NCI-H2227 (cell line): ENCODE data around the gene TENT4A.

Experiments used
- DNase-seq: peaks from one replicate; lab custom pipeline; 2025; ENCODE audit not compliant: unreplicated experiment; lab: John Stamatoyannopoulos, UW

The TENT4A gene

DNA sequence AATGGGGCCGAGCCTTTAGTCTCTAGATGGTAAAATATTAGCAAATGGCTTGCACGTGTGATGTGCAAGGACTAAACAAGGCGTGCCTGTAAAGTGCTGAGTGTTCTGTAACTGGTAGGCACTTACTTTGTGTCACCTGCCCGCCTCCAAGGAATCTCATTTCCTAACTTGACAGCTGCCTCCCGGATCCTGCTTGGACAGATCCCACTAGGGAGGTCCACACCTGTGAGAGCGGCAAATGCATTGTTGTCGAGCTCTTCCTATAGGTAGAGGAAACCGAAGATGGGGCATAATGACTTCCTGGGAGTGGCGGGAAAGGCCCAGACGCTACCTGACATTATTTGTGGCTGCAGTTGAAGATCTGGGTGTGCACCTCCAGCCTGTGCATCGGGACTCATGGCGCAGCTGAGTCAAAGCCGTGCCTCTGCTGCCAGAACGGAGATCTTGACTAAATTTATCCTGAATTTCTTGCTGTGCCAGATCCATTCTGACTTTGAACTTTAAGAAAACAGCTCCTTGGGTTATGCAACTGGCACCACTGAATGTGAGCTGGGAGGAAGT, 79.8 kb downstream of the TENT4A start:
- no peak for DNase-seq

DNA sequence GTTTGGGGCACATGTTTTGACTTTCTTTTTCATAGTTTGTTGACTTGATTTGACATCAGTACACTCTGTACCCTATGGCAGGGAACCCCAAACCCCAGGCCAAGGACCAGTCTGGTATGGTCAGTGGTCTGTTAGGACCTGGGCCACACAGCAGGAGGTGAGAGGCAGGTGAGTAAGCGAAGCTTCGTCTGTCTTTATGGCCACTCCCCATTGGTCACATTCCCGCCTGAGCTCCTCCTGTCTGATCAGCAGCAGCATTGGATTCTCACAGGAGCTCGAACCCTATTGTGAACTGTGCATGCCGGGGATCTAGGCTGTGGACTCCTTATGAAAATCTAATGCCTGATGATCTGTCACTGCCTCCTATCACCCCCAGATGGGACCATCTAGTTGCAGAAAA, 88.0 kb downstream of the TENT4A start:
- no peak for DNase-seq

DNA sequence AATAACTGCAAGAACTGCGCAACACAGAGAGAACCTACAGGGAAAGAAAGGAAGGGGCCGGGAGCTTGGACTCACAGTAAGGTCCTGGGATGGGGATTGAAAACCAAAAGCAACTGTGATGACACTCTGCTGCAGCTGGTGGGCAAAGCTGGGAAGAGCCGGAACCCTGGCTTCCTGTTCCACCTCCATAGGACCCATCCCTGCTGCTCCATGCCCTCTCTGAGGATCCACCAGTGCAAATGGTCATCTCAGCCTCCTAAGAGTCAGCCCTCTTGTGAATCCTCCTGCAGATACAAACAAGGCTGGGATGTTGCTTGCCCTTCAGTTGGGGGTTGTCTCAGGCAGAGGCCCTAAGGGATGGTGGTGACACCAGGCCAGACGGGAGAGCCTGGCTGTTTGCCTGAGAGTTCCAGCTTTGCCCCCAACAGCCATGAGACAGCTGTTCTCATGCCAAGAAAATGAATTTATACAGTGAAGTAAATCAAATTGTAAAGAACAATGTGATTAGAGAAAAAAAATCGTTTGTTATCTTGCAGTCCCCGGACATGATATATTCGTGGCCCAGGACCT, 90.8 kb downstream of the TENT4A start:
- DNase-seq = no peak

DNA sequence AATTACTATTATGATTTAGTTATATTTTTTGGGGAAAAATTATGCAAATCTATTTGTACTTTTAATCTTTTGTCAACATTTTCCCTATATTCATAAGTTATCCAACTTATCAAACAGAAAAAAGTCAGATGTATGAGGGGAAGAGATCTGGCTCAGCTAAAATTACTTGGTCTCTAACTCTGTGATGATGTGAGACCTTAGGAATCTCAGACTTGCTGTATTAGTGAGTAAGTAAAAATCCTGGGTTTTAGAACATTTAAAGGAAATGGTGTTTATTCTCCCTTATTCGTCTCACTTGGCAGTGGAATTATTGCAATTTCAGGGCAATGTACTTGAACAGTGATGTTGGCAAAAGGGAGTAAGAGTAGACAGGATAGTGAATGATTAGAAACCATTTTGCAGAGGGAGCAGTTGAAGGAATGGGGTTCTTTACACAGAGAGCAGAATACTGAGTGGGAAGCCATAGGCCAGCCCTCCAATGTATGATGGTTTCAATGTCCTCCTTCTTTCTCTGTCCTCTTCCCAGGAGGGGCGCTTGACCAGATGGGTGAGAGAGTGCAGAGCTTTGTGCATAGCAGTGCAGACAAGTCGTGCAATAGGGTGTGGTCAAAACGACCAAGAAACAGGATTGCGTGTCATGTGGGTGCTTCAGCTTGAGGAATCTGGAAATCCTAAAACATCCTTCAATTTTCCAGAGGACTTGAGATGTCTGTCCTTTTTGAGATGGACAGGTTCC, 91.7 kb downstream of the TENT4A start:
- no peak for DNase-seq

DNA sequence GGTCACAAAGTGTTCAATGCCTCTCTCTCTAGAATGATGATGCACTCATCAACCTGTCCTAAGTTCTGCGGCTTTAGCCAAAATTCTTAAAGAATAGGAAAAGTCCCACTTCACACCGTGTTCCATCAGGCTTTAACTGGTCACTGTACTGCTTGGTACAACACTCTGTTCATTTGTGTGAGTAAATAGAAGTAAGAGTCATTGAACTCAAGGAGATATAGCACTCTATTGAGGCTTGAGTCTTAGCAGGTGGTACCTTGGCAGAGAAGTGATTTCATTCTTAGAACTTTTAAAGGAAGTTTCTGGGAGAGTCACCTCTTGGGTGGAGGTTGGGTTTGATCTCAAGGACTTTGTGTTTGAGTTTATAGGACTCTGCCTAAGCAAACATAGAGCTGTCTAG, 92.6 kb downstream of the TENT4A start:
- no peak for DNase-seq
